Neural cell (in vitro differentiated cells): ENCODE results near the gene AGBL4. TPM values are rescaled to one million over a fixed set of nuclear protein-coding genes. Genes with fewer than 3 reads are reported as not detected.

Experiments used
- H2AFZ ChIP-seq: fragments of 200-600, 300-800 bp; sonication (generic), shearing (Covaris generic); 2 replicates; pipeline ENCODE4 v1.6.0; 2014; ENCODE audit warnings: low read depth, mild to moderate bottlenecking, antibody characterized with exemption, low read length, moderate library complexity
- H3F3A ChIP-seq: fragments of 200-600 bp; shearing (Covaris generic); 2 replicates; pipeline ENCODE4 v1.6.1; 2016; ENCODE audit warnings: mild to moderate bottlenecking, moderate library complexity, mixed read lengths, antibody characterized with exemption, low read length; ENCODE audit not compliant: insufficient read depth, poor library complexity, severe bottlenecking
- H3K27ac ChIP-seq: fragments of 200-600, 300-800 bp; sonication (generic), shearing (Covaris generic); 2 replicates; pipeline ENCODE4 v1.5.1; 2014; ENCODE audit warnings: mild to moderate bottlenecking, low read length, moderate library complexity
- H3K27me3 ChIP-seq: fragments of 300-800, 200-600 bp; sonication (generic), shearing (Covaris generic); 2 replicates; pipeline ENCODE4 v1.6.0; 2014; ENCODE audit warnings: mild to moderate bottlenecking, low read depth, low read length, moderate library complexity; ENCODE audit not compliant: insufficient read depth
- H3K36me3 ChIP-seq: fragments of 300-800, 200-600 bp; sonication (generic), shearing (Covaris generic); 2 replicates; pipeline ENCODE4 v1.5.1; 2014; ENCODE audit warnings: mild to moderate bottlenecking, antibody characterized with exemption, low read length, moderate library complexity; ENCODE audit not compliant: insufficient read depth
- H3K4me2 ChIP-seq: fragments of 300-800, 200-600 bp; sonication (generic), shearing (Covaris generic); 2 replicates; pipeline ENCODE4 v1.6.0; 2014; ENCODE audit warnings: mild to moderate bottlenecking, low read length
- H3K4me3 ChIP-seq: fragments of 300-800, 200-600 bp; sonication (generic), shearing (Covaris generic); 2 replicates; pipeline ENCODE4 v1.5.1; 2014; ENCODE audit warnings: mild to moderate bottlenecking, low read length, moderate library complexity
- H3K79me2 ChIP-seq: fragments of 200-600 bp; shearing (Covaris generic); replicated peaks from 2 replicates; pipeline ENCODE4 v1.6.0; 2014; ENCODE audit warnings: mild to moderate bottlenecking, low read length, moderate library complexity; ENCODE audit not compliant: insufficient read depth
- H3K9ac ChIP-seq: fragments of 300-800, 200-600 bp; sonication (generic), shearing (Covaris generic); 2 replicates; pipeline ENCODE4 v1.6.1; 2016; ENCODE audit warnings: mild to moderate bottlenecking, low read length, mixed read lengths
- H3K9me2 ChIP-seq: fragments of 200-600 bp; shearing (Covaris generic); 2 replicates; pipeline ENCODE4 v1.6.1; 2016; ENCODE audit warnings: mild to moderate bottlenecking, low read length, mixed read lengths; ENCODE audit not compliant: insufficient read depth
- H3K9me3 ChIP-seq: fragments of 200-600, 300-800 bp; sonication (generic), shearing (Covaris generic); 2 replicates; pipeline ENCODE4 v1.6.1; 2016; ENCODE audit warnings: mild to moderate bottlenecking, mixed run types, low read length, moderate library complexity, mixed read lengths
- H4K20me1 ChIP-seq: fragments of 200-600 bp; shearing (Covaris generic); 2 replicates; pipeline ENCODE4 v1.6.1; 2016; ENCODE audit warnings: mild to moderate bottlenecking, mixed run types; ENCODE audit not compliant: insufficient read depth
- CTCF ChIP-seq: fragments of 450-650 bp; IDR thresholded peaks from 2 replicates; pipeline ENCODE4 v1.5.1; 2014; ENCODE audit warnings: antibody characterized with exemption, mild to moderate bottlenecking, moderate library complexity; ENCODE audit not compliant: poor library complexity, severe bottlenecking
- EP300 ChIP-seq: fragments of 450-650 bp; conservative IDR thresholded peaks from 2 replicates; pipeline ENCODE4 v1.6.1; 2014; ENCODE audit warnings: antibody characterized with exemption, mild to moderate bottlenecking, moderate library complexity; ENCODE audit not compliant: poor library complexity, severe bottlenecking
- EZH2 ChIP-seq: fragments of 200-600, 300-800 bp; shearing (Covaris generic), sonication (generic); IDR thresholded peaks from 2 replicates; pipeline ENCODE4 v1.6.1; 2014; ENCODE audit warnings: antibody characterized with exemption, low read length, borderline replicate concordance, mild to moderate bottlenecking; ENCODE audit not compliant: insufficient read depth, poor library complexity, severe bottlenecking
- MXI1 ChIP-seq: fragments of 450-650 bp; conservative IDR thresholded peaks from 2 replicates; pipeline ENCODE4 v1.6.1; 2014; ENCODE audit warnings: antibody characterized with exemption, mild to moderate bottlenecking; ENCODE audit not compliant: poor library complexity, severe bottlenecking
- POLR2AphosphoS5 ChIP-seq: IDR thresholded peaks from 2 replicates; pipeline ENCODE4 v1.6.1; 2012
- RAD21 ChIP-seq: fragments of 450-650 bp; conservative IDR thresholded peaks from 2 replicates; pipeline ENCODE4 v1.6.1; 2014; ENCODE audit warnings: antibody characterized with exemption, mild to moderate bottlenecking, moderate library complexity
- REST ChIP-seq: IDR thresholded peaks from 2 replicates; pipeline ENCODE4 v1.6.1; 2012; ENCODE audit warnings: borderline replicate concordance
- SMC3 ChIP-seq: fragments of 450-650 bp; conservative IDR thresholded peaks from 2 replicates; pipeline ENCODE4 v1.6.1; 2014; ENCODE audit warnings: antibody characterized with exemption, mild to moderate bottlenecking, moderate library complexity; ENCODE audit not compliant: poor library complexity
- TAF1 ChIP-seq: IDR thresholded peaks from 2 replicates; pipeline ENCODE4 v1.6.1; 2012; ENCODE audit warnings: low read depth
- polyA plus RNA-seq: library from polyadenylated mRNA; depleted of rRNA; stranded (reverse); fragments of >200 nt; gene quantifications from 2 replicates; pipeline ENCODE4 v1.2.3, GENCODE V29; 2014

AGBL4 gene
- polyA plus RNA-seq, 1 donor from 2014 or later: 1.3 TPM

GRCh38 chr1:49106445-49106844 lies 917.3 kb downstream of the AGBL4 start:
- TF ChIP-seq EP300: no peak
- TF ChIP-seq EZH2: no peak
- TF ChIP-seq REST: no peak
- TF ChIP-seq SMC3: no peak
- no peak for TF ChIP-seq TAF1
- no peak for TF ChIP-seq MXI1
- no peak for TF ChIP-seq RAD21
- TF ChIP-seq POLR2AphosphoS5: no peak
- TF ChIP-seq CTCF: no peak
- H3K9me2 ChIP-seq: no peaks in the 10 kb centered on the region
- no peaks in the 10 kb centered on the region for H4K20me1 ChIP-seq
- H3K9ac ChIP-seq: no peak overlapping the region
- H3K4me3 ChIP-seq: no peak overlapping the region
- no peaks in the 10 kb centered on the region for H3F3A ChIP-seq
- H3K27me3 ChIP-seq: no peaks in the 10 kb centered on the region
- no peak overlapping the region for H3K4me2 ChIP-seq
- no peaks in the 10 kb centered on the region for H3K9me3 ChIP-seq
- no peak overlapping the region for H2AFZ ChIP-seq
- no peak overlapping the region for H3K27ac ChIP-seq
- H3K79me2 ChIP-seq: no peaks in the 10 kb centered on the region
- no peaks in the 10 kb centered on the region for H3K36me3 ChIP-seq

GRCh38 chr1:49104575-49104974 lies 919.2 kb downstream of the AGBL4 start:
- Histone ChIP-seq H3K9ac (no peak overlapping the region), H3K9me3 (no peaks in the 10 kb centered on the region), H3K27me3 (no peaks in the 10 kb centered on the region), H3K79me2 (no peaks in the 10 kb centered on the region), H3K27ac (no peak overlapping the region), H3K4me2 (no peak overlapping the region), H3F3A (no peaks in the 10 kb centered on the region), H2AFZ (no peak overlapping the region), H3K9me2 (no peaks in the 10 kb centered on the region), H4K20me1 (no peaks in the 10 kb centered on the region), H3K36me3 (no peaks in the 10 kb centered on the region), H3K4me3 (no peak overlapping the region)
- TF ChIP-seq SMC3 (no peak), POLR2AphosphoS5 (no peak)

- no peak for TF ChIP-seq REST
- no peak for TF ChIP-seq MXI1
- no peak for TF ChIP-seq TAF1
- no peak overlapping the region for H2AFZ ChIP-seq
- no peak overlapping the region for H3K4me3 ChIP-seq
- H3F3A ChIP-seq: no peaks in the 10 kb centered on the region
- no peaks in the 10 kb centered on the region for H4K20me1 ChIP-seq
- no peaks in the 10 kb centered on the region for H3K36me3 ChIP-seq
- H3K79me2 ChIP-seq: no peaks in the 10 kb centered on the region
- H3K9me3 ChIP-seq: no peaks in the 10 kb centered on the region
- no peak overlapping the region for H3K4me2 ChIP-seq
- H3K27me3 ChIP-seq: no peaks in the 10 kb centered on the region
- H3K9me2 ChIP-seq: no peaks in the 10 kb centered on the region
- no peak overlapping the region for H3K9ac ChIP-seq
- H3K27ac ChIP-seq: no peak overlapping the region
Measured at GRCh38 chr1:49102752-49103151, 921.0 kb downstream of the AGBL4 start.
